Urinary bladder (tissue), 4 donors: Measurements from ENCODE around the gene VMP1. TPM values are rescaled to one million over a fixed set of nuclear protein-coding genes. Genes with fewer than 3 reads are reported as not detected.

ENCODE experiments used
- DNase-seq: peaks from one replicate; pipeline ENCODE4 v3.0.0-alpha.2; 2015; ENCODE audit errors: extremely low spot score
- H3K27ac ChIP-seq: one replicate; pipeline ENCODE4 v1.5.1; 2013; ENCODE audit warnings: low read depth, mild to moderate bottlenecking, moderate library complexity
- H3K36me3 ChIP-seq: one replicate; pipeline ENCODE4 v1.6.1; 2013; ENCODE audit warnings: mild to moderate bottlenecking, moderate library complexity; ENCODE audit not compliant: insufficient read depth
- H3K4me1 ChIP-seq: one replicate; pipeline ENCODE4 v1.6.1; 2013; ENCODE audit warnings: mild to moderate bottlenecking, moderate library complexity; ENCODE audit not compliant: insufficient read depth
- H3K4me3 ChIP-seq: one replicate; pipeline ENCODE4 v1.5.1; 2013; ENCODE audit warnings: low read depth, low read length
- WGBS: extraction: QIAGEN DNeasy Blood & Tissue Kit; methylation state at CpG from one replicate; pipeline ENCODE4 v1.1.7; 2013; 5-methylcytosine and 5-hydroxymethylcytosine counted together
- polyA plus RNA-seq: library from polyadenylated mRNA; stranded (reverse); fragments of 200-250 nt; gene quantifications from one replicate; pipeline ENCODE4 v1.2.3, GENCODE V29; 2013
- total RNA-seq: library from RNA; depleted of rRNA; stranded (reverse); fragments of >200 nt; gene quantifications from one replicate; pipeline ENCODE4 v1.2.3, GENCODE V29; 2014
- donor health status: healthy with polysubstance abuse.
- donor health status: healthy.

Gene VMP1
- total and polyA plus RNA-seq, 2 donors, result 157 to 231 TPM

GRCh38 chr17:59722623-59723022 lies 15.2 kb downstream of the VMP1 start:
- 96% methylated on average over 4 of the region's 4 CpGs for WGBS
- no peak overlapping the region for H3K4me3 ChIP-seq
- no peaks in the 10 kb centered on the region for H3K4me1 ChIP-seq
- no peak for DNase-seq
- H3K27ac ChIP-seq, result no peak overlapping the region
- no peaks in the 10 kb centered on the region for H3K36me3 ChIP-seq

GRCh38 chr17:59723041-59723440 lies 15.6 kb downstream of the VMP1 start:
- H3K4me1 ChIP-seq, result no peaks in the 10 kb centered on the region
- 76% methylated on average over 1 of the region's 1 CpG for WGBS
- no peaks in the 10 kb centered on the region for H3K36me3 ChIP-seq
- H3K27ac ChIP-seq, result no peak overlapping the region
- H3K4me3 ChIP-seq, result no peak overlapping the region
- no peak for DNase-seq

- Histone ChIP-seq H3K36me3 (no peaks in the 10 kb centered on the region), H3K27ac (no peak overlapping the region), H3K4me3 (no peak overlapping the region), H3K4me1 (no peaks in the 10 kb centered on the region)
- 86% methylated on average over 1 of the region's 1 CpG for WGBS
- no peak for DNase-seq
Observed at GRCh38 chr17:59723607-59724006, 16.2 kb downstream of the VMP1 start.

DNA sequence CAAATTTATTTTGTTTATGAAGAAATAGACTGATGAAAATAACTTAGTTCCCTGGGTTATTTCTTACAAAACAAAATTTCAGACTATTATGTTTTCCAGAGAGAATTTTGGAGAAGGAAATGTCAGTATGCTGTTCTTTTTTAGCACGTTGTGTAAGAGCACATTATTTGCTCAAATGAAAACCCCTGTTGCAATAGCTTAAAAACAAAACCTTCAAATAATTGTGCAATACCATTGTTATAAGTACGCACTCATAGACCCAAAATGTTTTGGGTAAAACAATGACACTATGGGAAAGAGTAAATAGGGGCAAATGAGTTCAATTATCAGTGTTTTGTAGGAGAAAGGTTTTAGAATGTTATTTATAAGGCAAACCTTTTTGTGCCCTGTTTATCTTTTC lies 18.2 kb downstream of the VMP1 start:
- H3K4me3 ChIP-seq, result no peak overlapping the region
- no peak overlapping the region for H3K27ac ChIP-seq
- H3K4me1 ChIP-seq, result no peaks in the 10 kb centered on the region
- no peak for DNase-seq
- H3K36me3 ChIP-seq, result no peaks in the 10 kb centered on the region
- WGBS, result 42% methylated on average over 2 of the region's 2 CpGs

GRCh38 chr17:59727817-59728533 lies 20.5 kb downstream of the VMP1 start:
- WGBS, result 99% methylated on average over 1 of the region's 1 CpG
- no peak overlapping the region for H3K27ac ChIP-seq
- no peaks in the 10 kb centered on the region for H3K36me3 ChIP-seq

DNA sequence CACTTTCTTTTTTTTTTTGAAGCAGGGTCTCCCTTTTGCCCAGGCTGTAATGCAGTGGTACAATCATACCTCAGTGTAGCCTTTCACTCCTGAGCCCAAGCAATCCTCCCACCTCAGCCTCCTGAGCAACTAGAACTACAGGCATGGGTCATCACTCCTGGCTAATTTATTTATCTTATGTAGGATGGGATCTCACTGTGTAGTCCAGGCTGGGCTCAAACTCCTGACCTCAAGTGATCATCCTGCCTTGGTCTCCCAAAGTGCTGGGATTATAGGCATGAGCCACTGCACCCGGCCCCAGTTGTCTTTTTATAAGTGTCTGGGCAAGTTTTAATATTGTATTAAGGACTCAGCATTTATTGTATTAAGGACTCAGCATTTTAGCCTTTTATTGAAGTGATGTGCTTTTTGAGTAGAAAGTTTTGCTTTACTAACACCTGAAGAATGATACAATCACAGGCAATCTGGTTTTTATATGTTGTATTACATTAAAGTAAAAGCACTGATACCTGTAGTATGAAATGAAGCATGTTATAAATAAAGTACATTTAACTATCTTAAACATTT lies 22.9 kb downstream of the VMP1 start:
- no peaks in the 10 kb centered on the region for H3K36me3 ChIP-seq
- H3K4me1 ChIP-seq, result no peaks in the 10 kb centered on the region
- H3K4me3 ChIP-seq, result no peak overlapping the region
- H3K27ac ChIP-seq, result no peak overlapping the region
- WGBS, result 86% methylated on average over 1 of the region's 1 CpG
- DNase-seq, result no peak

More at GRCh38 chr17:59727817-59728533, 20.5 kb downstream of the VMP1 start:
- Histone ChIP-seq H3K4me3 (no peak overlapping the region), H3K4me1 (no peaks in the 10 kb centered on the region)
- no peak for DNase-seq

GRCh38 chr17:59733697-59734096 lies 26.2 kb downstream of the VMP1 start:
- no peak for DNase-seq
- Histone ChIP-seq H3K36me3 (no peaks in the 10 kb centered on the region), H3K27ac (no peak overlapping the region), H3K4me1 (no peaks in the 10 kb centered on the region), H3K4me3 (no peak overlapping the region)
- WGBS, result over 99% methylated on average over 2 of the region's 2 CpGs

- no peak overlapping the region for H3K4me3 ChIP-seq
- WGBS, result 98% methylated on average over 5 of the region's 5 CpGs
- H3K36me3 ChIP-seq, result no peaks in the 10 kb centered on the region
Observed at GRCh38 chr17:59734226-59734625, 26.8 kb downstream of the VMP1 start.

DNA sequence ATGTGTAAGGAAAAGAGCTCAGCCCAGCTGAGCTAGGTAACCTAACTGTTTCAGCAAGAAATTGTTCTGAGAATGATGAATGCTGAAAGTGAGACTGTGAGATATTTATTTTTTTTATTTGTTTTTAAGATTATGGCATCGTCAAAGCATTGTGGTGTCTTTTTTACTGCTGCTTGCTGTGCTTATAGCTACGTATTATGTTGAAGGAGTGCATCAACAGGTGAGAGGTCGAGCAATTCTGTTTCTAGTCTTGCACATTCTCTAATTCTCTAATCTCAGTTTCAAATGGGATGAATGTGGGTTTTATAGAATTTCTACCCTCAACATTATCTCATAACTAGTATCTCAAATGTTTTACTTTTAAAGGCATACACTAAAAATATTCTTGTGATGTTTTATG lies 29.9 kb downstream of the VMP1 start:
- no peaks in the 10 kb centered on the region for H3K36me3 ChIP-seq
- WGBS, result 96% methylated on average over 3 of the region's 3 CpGs

More at GRCh38 chr17:59734226-59734625, 26.8 kb downstream of the VMP1 start:
- H3K27ac ChIP-seq, result no peak overlapping the region
- no peak for DNase-seq
- H3K4me1 ChIP-seq, result no peaks in the 10 kb centered on the region

GRCh38 chr17:59743842-59744241 lies 36.4 kb downstream of the VMP1 start:
- 96% methylated on average over 4 of the region's 4 CpGs for WGBS
- no peaks in the 10 kb centered on the region for H3K4me1 ChIP-seq
- DNase-seq, result no peak

More for the DNA sequence above, 29.9 kb downstream of the VMP1 start:
- Histone ChIP-seq H3K27ac (no peak overlapping the region), H3K4me1 (no peaks in the 10 kb centered on the region), H3K4me3 (no peak overlapping the region)
- no peak for DNase-seq

DNA sequence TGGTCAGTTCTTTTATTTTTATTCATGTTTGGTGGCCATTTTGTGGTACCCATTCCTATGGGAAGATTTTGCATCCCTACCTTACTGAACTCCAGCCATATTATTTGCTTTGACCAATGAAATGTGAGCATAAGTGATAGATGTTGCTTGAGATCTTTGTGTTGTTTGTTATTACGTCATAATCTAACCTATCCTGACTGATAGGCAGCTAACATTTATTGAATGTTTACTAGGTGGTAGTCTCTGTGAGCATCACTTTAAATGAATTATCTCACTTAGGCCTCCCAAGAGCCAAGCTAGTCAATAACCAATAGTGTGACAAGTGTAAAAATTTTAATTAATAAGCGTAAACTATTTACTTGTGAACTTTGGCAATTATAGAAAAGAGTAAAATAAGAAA lies 37.6 kb downstream of the VMP1 start:
- Histone ChIP-seq H3K27ac (no peak overlapping the region), H3K4me1 (no peaks in the 10 kb centered on the region), H3K36me3 (no peaks in the 10 kb centered on the region), H3K4me3 (no peak overlapping the region)
- DNase-seq, result no peak
- WGBS, result 95% methylated on average over 2 of the region's 2 CpGs

More at GRCh38 chr17:59743842-59744241, 36.4 kb downstream of the VMP1 start:
- Histone ChIP-seq H3K36me3 (no peaks in the 10 kb centered on the region), H3K27ac (no peak overlapping the region), H3K4me3 (no peak overlapping the region)

- Histone ChIP-seq H3K27ac (no peak overlapping the region), H3K36me3 (no peaks in the 10 kb centered on the region)
- 91% methylated on average over 4 of the region's 4 CpGs for WGBS
Observed at GRCh38 chr17:59746849-59747445, 39.5 kb downstream of the VMP1 start.

DNA sequence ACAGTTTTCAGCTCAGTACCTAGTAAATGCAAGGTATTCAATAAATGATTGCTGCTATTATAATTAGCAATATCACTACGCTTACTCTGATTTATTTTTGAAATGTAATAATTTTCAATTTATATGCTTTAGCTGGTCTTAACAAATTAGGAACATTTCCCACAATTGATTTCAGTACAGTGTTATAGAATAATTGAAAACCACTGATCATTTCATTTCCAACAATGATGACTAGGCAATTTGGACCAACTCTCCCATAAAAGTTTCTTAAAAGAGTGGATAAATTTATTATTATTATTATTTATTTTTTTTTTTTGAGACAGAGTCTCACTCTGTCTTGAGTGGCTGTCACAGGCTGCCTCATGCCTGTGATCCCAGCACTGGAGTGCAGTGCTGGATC lies 41.1 kb downstream of the VMP1 start:
- H3K4me3 ChIP-seq, result no peak overlapping the region
- 98% methylated on average over 1 of the region's 1 CpG for WGBS

More at GRCh38 chr17:59746849-59747445, 39.5 kb downstream of the VMP1 start:
- H3K4me3 ChIP-seq, result no peak overlapping the region
- no peaks in the 10 kb centered on the region for H3K4me1 ChIP-seq
- no peak for DNase-seq

GRCh38 chr17:59751955-59752413 lies 44.5 kb downstream of the VMP1 start:
- DNase-seq, result no peak
- no peaks in the 10 kb centered on the region for H3K36me3 ChIP-seq
- 90% methylated on average over 11 of the region's 11 CpGs for WGBS
- H3K4me3 ChIP-seq, result no peak overlapping the region
- H3K4me1 ChIP-seq, result no peaks in the 10 kb centered on the region
- H3K27ac ChIP-seq, result no peak overlapping the region

More for the DNA sequence above, 41.1 kb downstream of the VMP1 start:
- no peak for DNase-seq
- Histone ChIP-seq H3K36me3 (no peaks in the 10 kb centered on the region), H3K4me1 (no peaks in the 10 kb centered on the region), H3K27ac (no peak overlapping the region)
